T-helper 1 cell treated with Interleukin-12 subunit alpha and Interleukin-12 subunit beta and Interleukin-4 antibody, amounts not matched to agents 30 ng/mL and 1 ng/mL, for 36 hours (primary cell): ENCODE results near the gene STOML3. TPM values are rescaled to one million over a fixed set of nuclear protein-coding genes. Genes with fewer than 3 reads are reported as not detected.

Source experiments
- intact Hi-C: fragments of 100-400 bp; cut with micrococcal nuclease; formaldehyde crosslinking; loops from one replicate; pipeline ENCODE4 v1.15.1; 2024
- total RNA-seq: library from RNA; stranded (reverse); gene quantifications from 2 replicates; pipeline ENCODE4 v1.2.3, GENCODE V29; 2022

STOML3 gene
- total RNA-seq, 1 donor from 2014 or later: not detected

GRCh38 chr13:38998739-38999138 is 8.1 kb upstream of the STOML3 start:
- intact Hi-C loops: no loop called here

GRCh38 chr13:38993381-38993780 is 2.8 kb upstream of the STOML3 start:
- intact Hi-C loops: no loop called here

- intact Hi-C loops: no loop called here
Observed at GRCh38 chr13:38981096-38981495, 9.5 kb downstream of the STOML3 start.

GRCh38 chr13:38980750-38981078 is 9.9 kb downstream of the STOML3 start:
- intact Hi-C loops: no loop called here

GRCh38 chr13:38979891-38980749 is 10.5 kb downstream of the STOML3 start:
- intact Hi-C loops: no loop called here

- intact Hi-C loops: no loop called here
Observed at GRCh38 chr13:38970380-38971051, 20.1 kb downstream of the STOML3 start.

GRCh38 chr13:38969187-38969586 is 21.4 kb downstream of the STOML3 start:
- intact Hi-C loops: no loop called here

- intact Hi-C loops: no loop called here
Observed at GRCh38 chr13:38967446-38967845, 23.2 kb downstream of the STOML3 start.

GRCh38 chr13:38965281-38965680 is 25.4 kb downstream of the STOML3 start:
- intact Hi-C loops: no loop called here

- intact Hi-C loops: no loop called here
Observed at GRCh38 chr13:38960175-38960574, 30.5 kb downstream of the STOML3 start.

GRCh38 chr13:38957794-38958592 is 32.6 kb downstream of the STOML3 start:
- intact Hi-C loops: no loop called here

GRCh38 chr13:38954844-38955243 is 35.8 kb downstream of the STOML3 start:
- intact Hi-C loops: no loop called here

- intact Hi-C loops: no loop called here
Observed at GRCh38 chr13:38954291-38954690, 36.3 kb downstream of the STOML3 start.

GRCh38 chr13:38952827-38953226 is 37.8 kb downstream of the STOML3 start:
- intact Hi-C loops: no loop called here

- intact Hi-C loops: no loop called here
Observed at GRCh38 chr13:38951525-38952313, 38.9 kb downstream of the STOML3 start.

- intact Hi-C loops: no loop called here
Observed at GRCh38 chr13:38950987-38951386, 39.6 kb downstream of the STOML3 start.

GRCh38 chr13:38947054-38947453 is 43.6 kb downstream of the STOML3 start:
- intact Hi-C loops: no loop called here

- intact Hi-C loops: no loop called here
Observed at GRCh38 chr13:38944219-38944618, 46.4 kb downstream of the STOML3 start.

- intact Hi-C loops: no loop called here
Observed at GRCh38 chr13:38943231-38943630, 47.4 kb downstream of the STOML3 start.

GRCh38 chr13:38941353-38941945 is 49.2 kb downstream of the STOML3 start:
- intact Hi-C loops: no loop called here

- intact Hi-C loops: no loop called here
Observed at GRCh38 chr13:38933786-38934185, 56.8 kb downstream of the STOML3 start.
